KMS-11 (cell line): ENCODE measurements around the gene STXBP1.

ENCODE experiments used
- H2AFZ ChIP-seq: fragments of 200-600 bp; sonication (generic); 2 replicates; pipeline ENCODE4 v1.6.1; 2016; ENCODE audit warnings: antibody characterized with exemption, mixed run types, low read depth
- H3K27ac ChIP-seq: fragments of 200-600 bp; sonication (generic); 2 replicates; pipeline ENCODE4 v1.6.1; 2016; ENCODE audit warnings: mild to moderate bottlenecking, mixed run types
- H3K27me3 ChIP-seq: fragments of 200-600 bp; sonication (generic); 2 replicates; pipeline ENCODE4 v1.6.1; 2017; ENCODE audit warnings: mild to moderate bottlenecking, low read depth, mixed run types, moderate library complexity; ENCODE audit not compliant: insufficient read depth
- H3K36me3 ChIP-seq: fragments of 200-600 bp; sonication (generic); 2 replicates; pipeline ENCODE4 v1.6.1; 2017; ENCODE audit warnings: mild to moderate bottlenecking, mixed run types; ENCODE audit not compliant: insufficient read depth
- H3K4me1 ChIP-seq: fragments of 200-600 bp; sonication (generic); 2 replicates; pipeline ENCODE4 v1.6.1; 2016; ENCODE audit warnings: mild to moderate bottlenecking, low read depth, mixed run types; ENCODE audit not compliant: poor library complexity, severe bottlenecking
- H3K4me2 ChIP-seq: fragments of 200-600 bp; sonication (generic); 2 replicates; pipeline ENCODE4 v1.7.0; 2016; ENCODE audit warnings: mild to moderate bottlenecking, mixed run types
- H3K4me3 ChIP-seq: fragments of 200-600 bp; sonication (generic); IDR thresholded peaks from 2 replicates; pipeline ENCODE4 v1.6.1; 2017; ENCODE audit warnings: low read depth, low read length, mixed read lengths; ENCODE audit not compliant: insufficient read depth
- H3K79me2 ChIP-seq: fragments of 200-600 bp; sonication (generic); 2 replicates; pipeline ENCODE4 v1.6.1; 2016; ENCODE audit warnings: low read depth, mixed run types; ENCODE audit not compliant: insufficient read depth
- H3K9ac ChIP-seq: fragments of 200-600 bp; sonication (generic); 2 replicates; pipeline ENCODE4 v1.6.1; 2016; ENCODE audit warnings: mild to moderate bottlenecking, mixed run types
- H4K20me1 ChIP-seq: fragments of 200-600 bp; sonication (generic); 2 replicates; pipeline ENCODE4 v1.6.1; 2016; ENCODE audit warnings: mild to moderate bottlenecking, mixed run types; ENCODE audit not compliant: insufficient read depth
- CTCF ChIP-seq: fragments of 200-600 bp; sonication (generic); conservative IDR thresholded peaks from 2 replicates; pipeline ENCODE4 v1.6.1; 2017; ENCODE audit warnings: low read depth, mild to moderate bottlenecking, antibody characterized with exemption, low read length, moderate library complexity, mixed read lengths

STXBP1 gene

GRCh38 chr9:127626752-127627493 is 14.8 kb downstream of the STXBP1 start:
- Histone ChIP-seq H3K9ac (no peak overlapping the region), H3K36me3 (no peaks in the 10 kb centered on the region), H3K4me2 (no peak overlapping the region), H3K27ac (no peak overlapping the region), H3K4me1 (peaks cover 11% of the 10 kb centered on the region), H4K20me1 (no peaks in the 10 kb centered on the region), H3K4me3 (no peak overlapping the region), H3K27me3 (no peaks in the 10 kb centered on the region), H2AFZ (no peak overlapping the region), H3K79me2 (0 out of 2 replicates have a peak, but pooled peaks cover 4% of the 10 kb centered on the region)
- no peak for TF ChIP-seq CTCF

DNA sequence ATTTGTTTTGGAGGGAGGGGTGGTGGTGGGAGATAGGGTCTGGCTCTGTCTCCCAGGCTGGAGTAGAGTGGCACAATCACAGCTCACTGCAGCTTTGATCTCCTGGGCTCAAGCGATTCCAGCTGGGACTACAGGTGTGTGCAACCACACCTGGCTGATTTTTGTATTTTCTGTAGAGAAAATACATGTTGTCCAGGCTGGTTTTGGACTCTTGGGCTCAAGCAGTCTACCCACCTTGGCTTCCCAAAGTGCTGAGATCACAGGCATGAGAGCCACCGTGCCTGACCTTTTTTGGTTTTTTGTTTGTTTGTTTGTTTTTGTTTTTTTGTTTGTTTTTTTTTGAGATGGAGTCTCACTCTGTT is 15.4 kb downstream of the STXBP1 start:
- 0 out of 2 replicates have a peak, but pooled peaks cover 4% of the 10 kb centered on the region for H3K79me2 ChIP-seq
- peaks cover 11% of the 10 kb centered on the region for H3K4me1 ChIP-seq
- no peak overlapping the region for H3K4me2 ChIP-seq
- no peak for TF ChIP-seq CTCF
- no peak overlapping the region for H3K9ac ChIP-seq
- no peak overlapping the region for H3K4me3 ChIP-seq
- H2AFZ ChIP-seq: no peak overlapping the region
- H3K27ac ChIP-seq: no peak overlapping the region
- no peaks in the 10 kb centered on the region for H3K27me3 ChIP-seq
- no peaks in the 10 kb centered on the region for H4K20me1 ChIP-seq
- no peaks in the 10 kb centered on the region for H3K36me3 ChIP-seq

DNA sequence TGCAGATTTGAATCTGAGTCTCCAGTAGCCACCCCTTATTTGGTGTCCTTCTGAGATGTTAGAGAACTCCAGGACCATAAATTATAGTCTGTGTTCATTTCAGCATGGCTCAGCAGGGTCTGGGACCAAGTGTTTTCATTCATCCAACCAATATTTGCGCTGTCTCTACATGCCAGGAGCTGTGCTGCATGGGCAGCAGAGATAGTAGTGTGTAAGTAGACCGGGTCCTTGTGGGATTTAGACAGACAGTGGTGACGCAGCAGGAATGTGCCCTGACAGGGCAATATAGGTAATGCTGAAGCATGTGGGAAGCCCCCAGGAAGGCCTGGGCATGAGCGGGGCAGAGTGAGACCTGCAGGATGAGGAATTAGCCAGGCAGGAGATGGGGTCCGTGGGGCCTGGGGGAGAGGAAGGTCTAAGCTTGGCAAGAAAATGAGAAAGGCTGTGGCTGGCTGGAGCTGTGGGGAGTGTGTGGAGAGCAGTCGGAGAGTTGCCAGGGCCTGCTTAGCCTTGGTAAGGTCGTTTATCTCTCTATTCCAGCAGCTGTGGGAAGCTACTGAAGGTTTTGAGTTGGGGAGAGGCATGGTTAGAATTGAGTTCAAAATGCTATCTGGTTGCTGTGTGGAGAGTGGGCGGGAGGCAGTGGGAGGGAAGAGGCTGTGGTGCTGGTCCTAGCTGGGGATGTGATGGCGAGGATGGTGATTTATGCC is 16.8 kb downstream of the STXBP1 start:
- Histone ChIP-seq H3K27me3 (no peaks in the 10 kb centered on the region), H3K36me3 (no peaks in the 10 kb centered on the region), H3K27ac (no peak overlapping the region), H4K20me1 (no peaks in the 10 kb centered on the region), H2AFZ (no peak overlapping the region), H3K9ac (no peak overlapping the region), H3K79me2 (no peaks in the 10 kb centered on the region), H3K4me2 (no peak overlapping the region), H3K4me1 (peaks cover 11% of the 10 kb centered on the region), H3K4me3 (no peak overlapping the region)
- TF ChIP-seq CTCF: no peak

GRCh38 chr9:127629468-127630081 is 17.5 kb downstream of the STXBP1 start:
- H4K20me1 ChIP-seq: no peaks in the 10 kb centered on the region
- H3K4me3 ChIP-seq: no peak overlapping the region
- H3K27ac ChIP-seq: no peak overlapping the region
- H2AFZ ChIP-seq: no peak overlapping the region
- H3K27me3 ChIP-seq: no peaks in the 10 kb centered on the region
- H3K79me2 ChIP-seq: no peaks in the 10 kb centered on the region
- H3K4me1 ChIP-seq: peaks cover 11% of the 10 kb centered on the region
- H3K9ac ChIP-seq: no peak overlapping the region
- no peaks in the 10 kb centered on the region for H3K36me3 ChIP-seq
- no peak for TF ChIP-seq CTCF
- H3K4me2 ChIP-seq: no peak overlapping the region
